Activated T-helper 1 cell treated with anti-CD3 and anti-CD28 coated beads, Interleukin-12 subunit alpha, Interleukin-12 subunit beta, Interleukin-2, Interleukin-4 antibody, amounts not matched to agents 30 ng/mL and 10 ng/mL and 1 ng/mL, durations not matched to agents 14 hours and 24 hours and 36 hours (primary cell): ENCODE measurements around the gene ADAMTSL2. TPM values are rescaled to one million over a fixed set of nuclear protein-coding genes. Genes with fewer than 3 reads are reported as not detected.

ENCODE experiments used
- DNase-seq: peaks from one replicate; pipeline ENCODE4 v3.0.0; 2021; ENCODE audit warnings: low spot score
- H3K27ac Mint-ChIP-seq: one replicate; pipeline ENCODE4 v1.8.0; 2021; ENCODE audit warnings: mild to moderate bottlenecking, mixed read lengths
- H3K27me3 Mint-ChIP-seq: one replicate; pipeline ENCODE4 v1.8.0; 2022; ENCODE audit warnings: mild to moderate bottlenecking, moderate library complexity, mixed read lengths; ENCODE audit not compliant: insufficient read depth
- H3K36me3 Mint-ChIP-seq: one replicate; pipeline ENCODE4 v1.8.0; 2021; ENCODE audit warnings: low read depth, mixed read lengths
- H3K4me1 Mint-ChIP-seq: one replicate; pipeline ENCODE4 v1.8.0; 2021; ENCODE audit warnings: low read depth, mixed read lengths
- H3K4me3 Mint-ChIP-seq: one replicate; pipeline ENCODE4 v1.8.0; 2021; ENCODE audit warnings: mild to moderate bottlenecking, moderate library complexity, mixed read lengths
- H3K9me3 Mint-ChIP-seq: one replicate; pipeline ENCODE4 v1.8.0; 2021; ENCODE audit warnings: mixed read lengths
- intact Hi-C: fragments of 100-400 bp; cut with micrococcal nuclease; formaldehyde crosslinking; loops from one replicate; pipeline ENCODE4 v1.15.1; 2024
- total RNA-seq: library from RNA; stranded (reverse); gene quantifications from 2 replicates; pipeline ENCODE4 v1.2.3, GENCODE V29; 2022

Gene ADAMTSL2
- total RNA-seq, 1 donor from 2014 or later, result not detected

GRCh38 chr9:133591116-133591910 is 56.8 kb downstream of the ADAMTSL2 start:
- no peaks in the 10 kb centered on the region for H3K4me1 Mint-ChIP-seq
- peaks cover 7% of the 10 kb centered on the region for H3K9me3 Mint-ChIP-seq
- no peak overlapping the region for H3K27ac Mint-ChIP-seq
- no peak overlapping the region for H3K4me3 Mint-ChIP-seq
- peaks cover 1% of the 10 kb centered on the region for H3K27me3 Mint-ChIP-seq
- H3K36me3 Mint-ChIP-seq, result no peaks in the 10 kb centered on the region
- intact Hi-C loops, result no loop called here
- DNase-seq, result no peak

GRCh38 chr9:133591985-133592384 is 57.5 kb downstream of the ADAMTSL2 start:
- intact Hi-C loops, result no loop called here
- DNase-seq, result no peak
- no peak overlapping the region for H3K4me3 Mint-ChIP-seq
- H3K36me3 Mint-ChIP-seq, result no peaks in the 10 kb centered on the region
- no peaks in the 10 kb centered on the region for H3K4me1 Mint-ChIP-seq
- no peak overlapping the region for H3K27ac Mint-ChIP-seq
- H3K27me3 Mint-ChIP-seq, result no peaks in the 10 kb centered on the region
- peaks cover 9% of the 10 kb centered on the region for H3K9me3 Mint-ChIP-seq

DNA sequence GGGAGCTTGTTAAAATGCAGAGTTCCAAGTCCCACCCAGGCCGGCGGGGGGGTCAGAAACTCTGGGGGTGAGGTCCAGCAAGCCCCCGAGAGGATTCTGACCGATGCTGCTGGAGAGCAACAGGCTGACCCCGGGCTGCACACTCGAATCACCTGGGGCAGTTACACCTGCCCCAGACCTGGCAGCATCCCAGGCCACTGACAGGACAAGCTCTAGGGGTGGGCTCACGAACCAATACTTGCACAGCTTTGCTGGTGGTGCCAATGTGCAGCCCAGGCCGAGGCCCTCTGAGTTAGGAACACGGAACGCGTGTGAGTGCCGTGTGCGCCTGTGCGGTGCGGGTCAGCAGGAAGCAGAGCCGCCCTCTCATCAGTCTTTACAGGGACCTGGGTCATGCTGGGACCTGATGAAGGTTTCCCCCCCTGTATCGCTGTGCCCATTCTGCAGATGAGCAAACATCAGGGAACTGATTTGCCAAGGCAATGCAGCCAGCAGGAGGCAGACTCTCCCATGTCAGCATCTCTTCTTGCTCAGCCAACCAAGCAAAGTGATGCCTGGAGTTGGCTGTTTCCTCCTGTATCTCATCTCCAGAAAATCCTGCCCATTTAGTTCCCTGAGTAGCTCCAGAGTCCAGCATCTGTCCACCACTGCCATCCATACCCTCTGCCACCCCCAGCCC is 58.4 kb downstream of the ADAMTSL2 start:
- H3K36me3 Mint-ChIP-seq, result no peaks in the 10 kb centered on the region
- no peak for DNase-seq
- H3K4me3 Mint-ChIP-seq, result no peak overlapping the region
- H3K27me3 Mint-ChIP-seq, result no peaks in the 10 kb centered on the region
- H3K27ac Mint-ChIP-seq, result no peak overlapping the region
- H3K4me1 Mint-ChIP-seq, result no peaks in the 10 kb centered on the region
- H3K9me3 Mint-ChIP-seq, result peaks cover 18% of the 10 kb centered on the region
- intact Hi-C loops, result loop anchor here (1.0 kb wide), 1 partner anchor 133 kb away; no protein-coding TSS in a partner anchor

DNA sequence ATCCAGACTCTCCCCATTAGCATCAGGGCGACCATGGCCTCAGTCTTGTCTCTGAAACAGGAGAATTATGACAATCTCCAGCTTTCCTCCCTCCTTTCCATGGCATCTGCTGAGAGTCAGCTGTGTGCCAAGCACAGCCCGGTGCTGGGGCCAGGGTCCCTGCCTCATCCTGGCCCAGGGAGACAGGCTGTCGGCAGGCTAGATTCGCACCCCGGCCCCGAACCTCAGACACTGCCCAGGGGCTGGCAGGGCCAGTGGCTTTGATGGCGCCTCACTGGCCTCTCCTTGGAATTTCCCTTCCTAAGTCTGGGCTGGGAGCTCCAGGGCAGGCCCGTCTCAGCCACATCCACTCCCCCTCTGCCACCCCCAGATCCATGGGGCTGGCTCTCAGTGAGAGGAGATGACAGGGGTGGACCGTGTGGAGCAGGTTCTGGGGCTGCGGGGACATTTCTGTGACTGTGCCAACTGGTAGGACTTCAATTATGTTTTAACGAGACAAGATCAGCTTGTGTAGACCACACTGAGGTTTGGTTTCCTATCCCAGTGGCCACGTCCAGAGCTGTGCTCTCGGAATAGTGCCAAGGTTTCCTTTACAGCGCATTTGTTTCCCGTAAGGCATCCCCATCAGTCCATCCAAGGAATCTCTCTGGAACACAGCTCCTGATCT is 59.2 kb downstream of the ADAMTSL2 start:
- no peaks in the 10 kb centered on the region for H3K27me3 Mint-ChIP-seq
- H3K4me3 Mint-ChIP-seq, result no peak overlapping the region
- H3K9me3 Mint-ChIP-seq, result peaks cover 14% of the 10 kb centered on the region
- intact Hi-C loops, result loop anchor here (1.0 kb wide), 1 partner anchor 133 kb away; no protein-coding TSS in a partner anchor
- H3K36me3 Mint-ChIP-seq, result no peaks in the 10 kb centered on the region
- no peak overlapping the region for H3K27ac Mint-ChIP-seq
- H3K4me1 Mint-ChIP-seq, result no peaks in the 10 kb centered on the region
- no peak for DNase-seq

DNA sequence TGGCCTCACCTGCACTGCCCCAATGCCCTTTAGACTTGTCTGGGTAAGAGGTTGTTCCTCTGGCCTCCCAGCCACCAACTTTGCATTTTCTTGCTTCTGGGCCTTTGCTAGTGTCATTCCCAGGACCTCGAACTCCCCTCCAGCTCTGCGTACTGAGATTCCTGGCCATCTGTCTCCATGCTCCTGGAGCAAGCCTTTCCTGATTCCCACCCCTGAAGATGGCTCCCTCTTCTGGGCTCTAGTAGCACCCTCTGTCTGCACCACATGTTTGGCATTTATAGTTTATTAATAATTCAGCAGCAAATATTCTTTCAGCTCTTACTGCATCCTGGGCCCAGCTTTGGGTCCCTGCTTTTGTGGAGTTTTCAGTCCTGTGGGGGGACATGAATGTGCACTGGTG is 59.8 kb downstream of the ADAMTSL2 start:
- Mint-ChIP-seq H3K4me1 (no peaks in the 10 kb centered on the region), H3K27me3 (no peaks in the 10 kb centered on the region), H3K27ac (no peak overlapping the region), H3K4me3 (no peak overlapping the region), H3K36me3 (no peaks in the 10 kb centered on the region), H3K9me3 (peaks cover 14% of the 10 kb centered on the region)
- no peak for DNase-seq
- intact Hi-C loops, result no loop called here

DNA sequence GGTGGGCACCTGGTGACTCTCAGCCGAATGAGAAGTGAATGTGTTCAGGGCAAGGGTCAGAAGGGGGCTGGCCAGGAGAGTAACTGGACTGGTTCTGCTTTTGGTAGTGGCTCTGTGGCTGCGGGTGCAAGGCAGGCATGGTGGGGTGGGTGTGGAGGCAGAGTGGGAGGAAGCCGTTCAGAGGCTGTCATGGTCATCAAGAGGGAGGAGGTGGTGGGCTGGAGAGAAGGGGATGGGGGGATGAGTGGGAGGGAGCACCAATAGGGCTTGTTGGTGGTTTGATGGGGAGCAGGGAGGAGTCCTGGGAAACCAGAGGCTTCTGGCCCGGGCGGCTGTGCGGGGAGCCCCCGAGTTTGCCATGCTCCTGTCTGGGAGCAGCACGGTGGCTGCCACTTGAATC is 61.4 kb downstream of the ADAMTSL2 start:
- no peaks in the 10 kb centered on the region for H3K4me1 Mint-ChIP-seq
- intact Hi-C loops, result no loop called here
- H3K27ac Mint-ChIP-seq, result no peak overlapping the region
- DNase-seq, result no peak
- H3K9me3 Mint-ChIP-seq, result peaks cover 14% of the 10 kb centered on the region
- H3K4me3 Mint-ChIP-seq, result no peak overlapping the region
- no peaks in the 10 kb centered on the region for H3K36me3 Mint-ChIP-seq
- H3K27me3 Mint-ChIP-seq, result no peaks in the 10 kb centered on the region

DNA sequence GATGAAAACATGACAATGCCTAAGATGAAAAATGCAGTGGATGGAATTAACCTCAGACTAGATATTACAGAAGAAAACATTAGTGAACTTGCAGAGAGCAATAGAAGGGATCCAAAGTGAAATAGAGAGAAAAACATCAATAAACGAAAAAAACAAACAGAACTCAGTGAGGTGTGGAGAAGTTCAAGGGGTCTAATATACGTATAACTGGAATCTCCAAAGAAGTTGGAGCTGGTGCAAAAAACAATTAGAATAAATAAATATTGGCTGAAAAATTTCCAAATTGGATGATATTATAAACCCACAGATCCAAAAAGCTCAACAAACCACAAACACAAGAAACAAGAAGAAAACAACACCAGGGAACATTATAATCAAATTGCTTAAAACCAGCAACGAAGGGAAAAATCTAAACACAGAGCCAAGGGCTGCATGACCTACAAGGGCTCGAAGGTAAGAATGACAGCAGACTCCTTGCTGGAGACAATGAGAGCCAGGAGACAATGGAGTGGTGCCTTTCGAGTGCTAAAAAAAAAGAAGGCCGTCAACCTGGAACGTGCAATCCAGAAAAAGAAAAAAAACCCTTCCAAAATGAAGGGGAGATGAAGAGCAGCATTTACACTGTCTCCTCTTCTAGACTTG is 62.9 kb downstream of the ADAMTSL2 start:
- no peaks in the 10 kb centered on the region for H3K27me3 Mint-ChIP-seq
- H3K36me3 Mint-ChIP-seq, result no peaks in the 10 kb centered on the region
- H3K4me3 Mint-ChIP-seq, result no peak overlapping the region
- H3K9me3 Mint-ChIP-seq, result peaks cover 14% of the 10 kb centered on the region
- no peak for DNase-seq
- no peaks in the 10 kb centered on the region for H3K4me1 Mint-ChIP-seq
- intact Hi-C loops, result no loop called here
- H3K27ac Mint-ChIP-seq, result no peak overlapping the region

- Mint-ChIP-seq H3K27ac (no peak overlapping the region), H3K27me3 (no peaks in the 10 kb centered on the region), H3K36me3 (no peaks in the 10 kb centered on the region), H3K4me1 (no peaks in the 10 kb centered on the region), H3K4me3 (no peak overlapping the region), H3K9me3 (peaks cover 14% of the 10 kb centered on the region)
- DNase-seq, result no peak
- intact Hi-C loops, result no loop called here
Observed at GRCh38 chr9:133598978-133599377, 64.5 kb downstream of the ADAMTSL2 start.

- Mint-ChIP-seq H3K27me3 (no peaks in the 10 kb centered on the region), H3K4me3 (no peak overlapping the region), H3K4me1 (no peaks in the 10 kb centered on the region), H3K36me3 (no peaks in the 10 kb centered on the region), H3K27ac (no peak overlapping the region), H3K9me3 (peaks cover 14% of the 10 kb centered on the region)
- intact Hi-C loops, result no loop called here
- no peak for DNase-seq
Observed at GRCh38 chr9:133599470-133600173, 65.1 kb downstream of the ADAMTSL2 start.

GRCh38 chr9:133600739-133601138 is 66.2 kb downstream of the ADAMTSL2 start:
- DNase-seq, result no peak
- no peaks in the 10 kb centered on the region for H3K4me1 Mint-ChIP-seq
- peaks cover 14% of the 10 kb centered on the region for H3K9me3 Mint-ChIP-seq
- no peaks in the 10 kb centered on the region for H3K36me3 Mint-ChIP-seq
- H3K27me3 Mint-ChIP-seq, result peaks cover 2% of the 10 kb centered on the region
- no peak overlapping the region for H3K4me3 Mint-ChIP-seq
- H3K27ac Mint-ChIP-seq, result no peak overlapping the region
- intact Hi-C loops, result no loop called here

GRCh38 chr9:133601746-133602145 is 67.2 kb downstream of the ADAMTSL2 start:
- no peak overlapping the region for H3K27ac Mint-ChIP-seq
- no peak for DNase-seq
- no peak overlapping the region for H3K4me3 Mint-ChIP-seq
- no peaks in the 10 kb centered on the region for H3K36me3 Mint-ChIP-seq
- H3K9me3 Mint-ChIP-seq, result peaks cover 14% of the 10 kb centered on the region
- intact Hi-C loops, result no loop called here
- H3K27me3 Mint-ChIP-seq, result peaks cover 4% of the 10 kb centered on the region
- no peaks in the 10 kb centered on the region for H3K4me1 Mint-ChIP-seq

GRCh38 chr9:133602277-133602676 is 67.8 kb downstream of the ADAMTSL2 start:
- DNase-seq, result no peak
- intact Hi-C loops, result no loop called here
- peaks cover 9% of the 10 kb centered on the region for H3K9me3 Mint-ChIP-seq

More at GRCh38 chr9:133602277-133602676, 67.8 kb downstream of the ADAMTSL2 start:
- Mint-ChIP-seq H3K27ac (no peak overlapping the region), H3K36me3 (no peaks in the 10 kb centered on the region), H3K4me3 (no peak overlapping the region), H3K27me3 (peaks cover 4% of the 10 kb centered on the region), H3K4me1 (no peaks in the 10 kb centered on the region)
